ENCODE results near the gene FAXDC2.

DNA sequence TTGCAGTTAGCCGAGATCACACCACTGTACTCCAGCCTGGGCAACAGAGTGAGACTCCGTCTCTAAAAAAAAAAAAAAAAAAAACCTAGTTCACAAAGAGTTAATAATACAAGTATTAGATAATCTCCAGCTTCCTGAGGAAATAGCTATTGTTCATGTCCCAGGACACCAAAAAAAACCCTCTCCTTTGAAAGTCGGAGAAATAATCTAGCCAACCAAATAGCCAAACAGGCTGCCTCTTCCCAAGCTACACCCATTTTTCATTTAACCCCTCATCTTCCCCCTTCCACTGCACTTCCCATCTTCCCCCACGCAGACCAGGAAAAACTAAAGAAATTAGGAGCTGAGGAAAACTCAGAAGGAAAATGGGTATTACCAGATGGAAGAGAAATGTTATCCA is 31.6 kb upstream of the FAXDC2 start:
- TF ChIP-seq CTCF (conservative IDR thresholded peaks at IDR 0.05; ENCODE audit: low read length) = no peak
- no peak for TF ChIP-seq EZH2phosphoT487 (IDR thresholded peaks at IDR 0.05; ENCODE audit: borderline replicate concordance, low read depth, low read length)

Data from OCI-LY7 (cell line).